Activated CD4-positive, alpha-beta T cell treated with anti-CD3 and anti-CD28 coated beads for 24 hours (primary cell): ENCODE measurements around the gene DESI2.
A peak's percentile ranks its signal among the peaks of the same experiment; 100 is the strongest.

Experiments
- DNase-seq, 2 donors: peaks; one replicate each; pipeline ENCODE4 v3.0.0-alpha.2; 2020; ENCODE audit warnings: low read depth in 2 of 2

Gene DESI2

DNA sequence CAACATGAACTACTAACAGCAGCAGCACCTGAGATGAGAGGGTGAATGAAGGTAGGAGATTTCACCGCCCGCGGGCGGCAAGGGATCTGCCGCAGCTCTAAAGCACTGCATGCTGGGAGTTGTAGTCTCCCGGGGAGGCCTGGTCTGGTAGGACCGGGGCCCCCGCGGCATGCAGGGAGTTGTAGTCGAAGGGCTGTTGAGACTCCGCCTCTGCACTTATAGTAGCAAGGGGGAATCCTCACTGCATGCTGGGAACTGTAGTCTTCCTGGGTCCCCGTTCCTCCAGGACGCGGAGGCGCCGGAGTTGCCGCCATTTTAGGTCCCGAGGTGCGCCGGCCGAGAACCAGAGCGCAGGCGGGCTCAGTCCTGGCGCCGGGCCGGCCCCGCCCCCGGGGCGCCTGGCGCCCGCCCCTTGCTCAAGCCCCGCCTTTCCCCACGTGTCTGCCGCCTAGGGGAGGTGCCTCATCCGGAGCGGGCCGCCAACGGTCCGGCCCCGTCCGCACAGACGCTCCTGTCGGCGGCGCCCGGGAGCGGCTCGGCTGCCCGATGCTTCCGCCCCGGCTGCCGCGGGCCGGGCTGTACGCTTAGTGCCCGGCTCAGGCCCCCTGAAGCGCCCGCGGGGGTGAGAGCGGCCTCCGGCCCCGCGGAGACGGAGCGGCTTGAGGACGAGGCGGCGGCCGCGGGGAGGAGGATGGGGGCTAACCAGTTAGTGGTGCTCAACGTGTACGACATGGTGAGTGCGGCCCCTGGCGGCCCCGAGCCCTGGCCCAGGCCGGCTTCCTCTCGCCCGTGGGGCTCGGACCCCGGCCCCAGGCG is at the start of gene DESI2:
Gene DESI2 (plus strand): TSS at position 504 of the 816 bp plus-strand sequence. CDS start 188 bp downstream, at position 692.
- DNase-seq, result peak; percentile 92 to 94

DNA sequence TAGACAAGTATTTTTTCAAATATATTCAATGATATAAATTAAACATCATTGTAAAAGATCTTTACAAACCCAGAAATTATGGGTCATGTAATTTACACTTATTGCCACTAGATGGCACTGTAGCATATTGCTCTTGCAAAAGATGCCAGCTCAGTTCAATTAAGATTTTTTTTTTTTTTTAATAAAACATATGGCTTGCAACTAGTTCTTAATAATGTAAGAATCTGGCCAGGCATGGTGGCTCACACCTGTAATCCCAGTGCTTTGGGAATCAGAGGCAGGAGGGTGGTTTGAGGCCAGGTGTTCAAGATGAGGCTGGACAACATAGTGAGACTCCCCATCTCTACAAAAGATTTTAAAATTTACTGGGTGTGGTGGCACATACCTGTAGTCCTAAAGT is 49.4 kb upstream of the DESI2 start:
- DNase-seq, result no peak

DNA sequence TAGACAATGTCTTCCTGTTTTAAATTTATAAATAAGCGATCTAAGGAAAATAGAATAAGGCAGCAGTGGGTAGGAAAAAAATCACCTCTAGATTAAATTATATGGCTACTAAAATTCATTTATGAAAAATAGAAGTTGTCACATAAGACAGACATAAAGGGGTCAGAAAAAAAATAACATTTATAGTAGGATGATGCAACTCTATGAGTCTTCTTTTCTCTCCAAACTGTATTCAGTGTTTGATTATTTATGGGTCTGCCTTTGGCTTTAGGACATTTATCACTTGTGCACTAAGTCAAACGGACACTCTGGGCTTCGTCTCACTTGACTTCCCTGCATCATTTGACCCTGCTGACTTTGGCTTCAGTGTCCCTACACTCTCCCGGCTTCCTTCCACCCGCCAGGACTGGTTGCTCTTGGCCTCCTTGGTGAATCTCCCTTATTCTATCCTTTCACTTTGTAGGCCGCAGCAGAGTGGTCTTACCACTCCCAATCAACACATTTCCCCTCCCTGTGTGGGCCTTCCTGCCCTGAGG is 47.0 kb upstream of the DESI2 start:
- no peak for DNase-seq

DNA sequence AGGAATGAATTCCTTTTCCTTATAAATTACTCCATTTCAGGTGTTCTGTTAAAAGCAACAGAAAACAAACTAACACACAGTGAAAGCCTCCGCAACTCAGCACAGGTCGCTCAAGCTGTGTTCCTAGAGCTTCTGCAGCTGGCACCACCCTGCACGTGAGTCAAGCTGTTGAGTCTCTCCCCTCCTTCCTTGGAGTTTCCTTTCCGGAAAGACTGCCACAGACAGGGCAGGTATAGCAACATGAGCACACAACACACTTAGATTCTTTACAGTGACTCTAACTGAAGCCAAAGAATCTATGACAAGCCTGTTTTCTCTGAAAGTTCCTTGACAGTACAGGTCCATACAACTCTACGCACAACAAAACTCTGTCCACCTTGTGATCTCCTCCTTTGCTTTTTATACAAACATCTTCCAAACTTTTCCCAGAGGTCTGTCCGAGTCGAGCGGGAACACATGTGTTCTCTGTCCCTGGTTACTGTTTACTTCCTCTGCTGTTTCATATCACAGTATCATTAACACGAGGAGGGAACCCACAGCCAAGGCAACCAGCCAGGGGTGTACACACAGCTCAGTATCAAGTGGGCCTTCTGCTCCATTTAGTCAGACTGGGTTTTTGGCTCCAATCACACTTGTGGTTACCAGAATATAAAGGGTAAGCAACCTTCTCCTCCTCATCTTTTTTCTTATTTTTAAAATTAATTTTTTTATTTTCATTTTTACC is 38.7 kb upstream of the DESI2 start:
- no peak for DNase-seq

DNA sequence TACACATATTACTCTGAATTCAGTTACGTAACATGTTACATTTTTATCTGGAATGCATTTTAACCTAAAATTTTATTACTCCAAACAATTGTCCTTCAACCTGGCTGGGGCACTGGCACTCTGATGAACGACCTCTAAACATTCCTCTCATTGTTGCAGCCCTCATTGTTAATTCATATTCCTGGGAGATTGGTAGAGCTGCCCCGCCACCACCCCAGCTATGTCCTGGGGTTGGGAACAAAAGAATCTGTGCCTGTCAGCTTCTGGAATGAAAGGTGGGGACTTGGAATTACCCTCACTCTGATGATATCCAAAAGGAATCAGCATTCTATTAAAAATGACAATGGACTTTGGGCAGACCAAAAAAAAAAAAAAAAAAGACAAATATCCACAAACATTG is 38.0 kb upstream of the DESI2 start:
- no peak for DNase-seq

DNA sequence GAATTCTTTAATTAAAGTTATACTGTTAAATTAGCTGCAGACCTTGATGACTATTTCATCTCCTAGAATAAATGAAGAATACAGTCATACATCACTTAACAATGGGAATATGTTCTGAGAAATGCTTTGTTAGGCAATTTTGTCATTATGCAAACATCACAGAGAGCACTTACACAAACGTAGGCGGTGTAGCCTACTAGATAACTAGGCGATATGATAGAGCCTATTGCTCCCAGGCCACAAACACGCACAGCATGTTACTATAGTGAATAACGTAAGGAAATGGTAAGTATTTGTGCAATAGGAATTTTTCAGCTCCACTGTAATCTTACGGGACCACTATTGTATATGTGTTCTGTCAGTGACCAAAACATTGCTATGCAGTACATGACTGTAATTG is 37.6 kb upstream of the DESI2 start:
- DNase-seq, result no peak

DNA sequence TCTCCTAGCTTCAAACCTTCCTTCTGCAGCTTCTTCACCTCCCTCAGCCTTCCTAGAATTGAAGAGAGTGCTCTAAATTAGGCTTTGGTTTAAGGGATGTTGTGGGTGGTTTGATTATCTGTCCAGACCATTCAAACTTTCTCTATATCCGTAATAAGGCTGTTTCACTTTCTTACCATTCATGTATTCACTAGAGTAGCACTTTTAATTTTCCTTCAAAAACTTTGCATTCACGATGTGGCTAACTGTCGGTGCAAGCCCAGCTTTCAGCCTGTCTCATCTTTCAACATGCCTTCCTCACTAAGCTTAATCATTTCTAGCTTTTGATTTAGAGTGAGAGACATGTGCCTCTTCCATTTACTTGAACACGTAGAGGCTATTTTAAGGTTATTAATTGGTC is 26.2 kb upstream of the DESI2 start:
- DNase-seq, result no peak

DNA sequence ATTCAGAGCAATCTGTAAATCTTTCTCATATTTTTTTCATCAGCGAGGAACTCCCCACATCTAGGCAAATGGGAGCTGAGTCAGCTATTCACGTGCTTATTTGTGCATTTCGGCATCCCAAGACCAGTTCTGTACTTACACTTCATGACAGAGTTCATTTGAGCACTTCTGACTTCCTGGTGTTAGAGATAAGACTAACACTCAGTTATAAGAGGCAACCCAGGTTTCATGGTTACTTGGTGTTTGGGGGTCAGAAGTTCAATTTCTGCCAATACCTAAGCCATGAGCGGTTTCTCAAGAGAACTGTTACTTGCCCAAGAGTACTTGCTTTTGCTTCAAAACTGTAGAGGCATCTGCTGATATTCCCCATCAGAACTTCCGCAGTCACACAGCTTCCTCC is 24.1 kb upstream of the DESI2 start:
- no peak for DNase-seq

DNA sequence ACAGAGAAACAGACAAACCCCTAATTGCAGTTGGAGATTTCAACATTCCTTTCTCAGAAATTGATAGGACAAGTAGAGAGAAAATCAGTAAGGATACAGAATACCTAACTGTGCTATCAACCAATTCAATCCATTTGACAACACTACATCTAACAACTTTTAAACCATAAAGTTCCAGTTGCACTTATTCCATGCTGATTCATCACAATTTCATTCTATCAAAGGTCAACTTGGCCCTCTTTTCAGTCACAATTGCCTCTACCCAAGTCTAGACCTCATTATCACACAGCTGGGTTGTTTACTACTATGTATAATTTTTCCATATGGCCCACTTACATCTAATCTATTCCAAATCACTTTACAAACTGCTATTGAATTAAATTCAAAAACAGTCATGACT is 19.8 kb upstream of the DESI2 start:
- DNase-seq, result no peak

DNA sequence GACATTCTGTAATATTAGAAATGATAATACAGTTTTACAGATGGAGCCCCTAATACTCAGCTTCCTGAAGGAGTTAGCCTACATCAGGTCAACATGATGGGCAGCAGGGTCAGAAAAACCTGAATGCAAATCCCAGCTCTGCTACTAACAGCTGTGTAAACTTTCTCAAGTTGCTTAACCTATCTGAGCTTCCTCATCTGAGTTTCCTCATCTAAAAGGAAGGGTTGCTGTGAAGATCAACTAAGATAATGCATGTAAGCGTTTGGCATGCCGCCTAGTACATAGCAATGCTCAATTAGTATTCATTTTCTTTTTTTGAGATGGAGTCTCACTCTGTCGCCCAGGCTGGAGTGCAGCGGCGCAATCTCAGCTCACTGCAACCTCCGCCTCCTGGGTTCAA is 18.4 kb upstream of the DESI2 start:
- no peak for DNase-seq

DNA sequence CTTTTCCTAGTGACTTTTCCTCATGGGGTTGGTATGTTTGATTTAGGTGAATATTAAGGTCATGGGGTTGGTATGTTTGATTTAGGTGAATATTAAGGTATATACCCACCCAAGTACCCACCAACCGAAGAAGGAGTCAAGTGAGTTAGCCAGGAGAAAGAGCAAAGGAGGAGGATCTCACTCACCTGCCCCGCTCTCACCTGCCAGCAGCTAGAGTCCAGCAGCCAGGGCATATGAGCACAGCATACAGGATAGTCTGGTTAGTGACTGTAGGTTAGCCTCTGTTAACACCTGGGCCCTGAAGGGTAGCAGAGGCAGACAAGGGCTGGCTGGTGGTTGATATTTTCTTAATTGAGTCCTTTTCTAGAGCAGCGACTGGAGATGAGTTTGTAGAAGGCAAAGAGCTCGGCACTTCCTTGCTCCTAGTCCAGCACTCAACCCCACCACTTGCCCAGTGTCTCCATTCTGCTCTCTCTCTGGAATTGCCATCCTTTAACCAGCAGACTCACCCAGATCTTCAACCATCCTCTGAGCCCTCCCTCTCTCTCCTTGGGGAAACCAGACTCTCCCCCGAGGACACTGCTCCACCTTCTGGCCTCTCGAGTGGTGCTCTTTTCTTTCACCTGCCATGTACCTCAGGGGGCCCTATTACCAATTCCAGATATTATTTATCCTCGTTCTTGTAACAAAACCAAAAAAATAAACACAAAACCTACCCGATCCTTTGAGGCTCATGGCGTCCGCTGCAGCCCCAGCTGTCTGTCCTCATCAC is 16.3 kb upstream of the DESI2 start:
- no peak for DNase-seq

DNA sequence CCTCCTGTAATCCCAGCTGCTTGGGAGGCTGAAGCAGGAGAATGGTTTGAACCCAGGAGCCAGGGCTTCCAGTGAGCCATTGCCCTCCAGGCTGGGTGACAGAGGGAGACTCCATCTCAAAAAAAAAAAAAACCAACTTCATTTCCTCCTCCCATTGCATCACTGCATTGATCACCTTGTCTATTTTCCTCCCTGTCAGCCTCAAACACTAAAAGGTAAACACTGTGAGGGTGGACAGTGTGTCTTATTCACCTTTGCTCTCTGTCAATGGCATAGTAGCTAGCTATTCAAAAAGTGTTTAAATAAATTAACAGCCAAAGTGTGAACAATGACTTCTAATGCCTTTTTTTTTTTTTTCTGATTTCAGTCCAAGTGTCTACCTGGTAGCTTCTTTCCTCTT is 13.4 kb upstream of the DESI2 start:
- DNase-seq, result no peak

DNA sequence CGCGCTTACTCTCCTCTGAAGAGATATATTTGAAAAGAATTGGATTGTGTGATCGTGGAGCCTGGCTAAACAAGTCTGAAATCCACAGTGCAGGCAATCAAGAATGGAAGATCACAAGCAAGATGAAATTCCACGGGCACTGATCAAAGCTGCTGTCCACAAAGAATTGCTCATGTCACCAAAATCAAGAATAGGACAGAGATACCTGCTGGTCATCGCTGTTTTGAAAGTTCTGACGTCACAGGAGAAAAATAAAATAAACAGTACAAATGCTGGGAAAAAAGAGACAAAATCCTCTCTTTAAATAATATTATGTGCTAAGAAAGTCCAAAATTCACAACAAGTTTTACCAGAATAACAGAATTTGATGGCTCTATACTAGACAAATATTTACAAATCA is 12.0 kb upstream of the DESI2 start:
- no peak for DNase-seq

DNA sequence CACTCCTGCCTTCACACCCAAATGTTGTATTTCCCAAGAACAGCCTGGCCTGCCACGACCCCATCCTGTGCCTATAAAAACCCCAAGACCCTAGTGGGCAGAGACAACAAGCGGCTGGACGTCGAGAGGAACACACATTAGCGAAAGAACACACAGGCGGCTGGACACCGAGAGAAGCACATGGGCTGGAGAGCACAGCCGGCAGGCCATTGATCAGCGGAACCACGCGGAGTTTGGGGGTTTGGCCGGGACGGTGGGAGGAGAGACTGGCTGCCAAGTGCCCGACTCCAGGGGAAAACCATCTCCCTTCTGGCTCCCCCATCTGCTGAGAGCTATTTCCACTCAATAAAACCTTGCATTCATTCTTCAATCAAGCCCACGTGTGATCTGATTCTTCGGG is 10.4 kb upstream of the DESI2 start:
- no peak for DNase-seq

DNA sequence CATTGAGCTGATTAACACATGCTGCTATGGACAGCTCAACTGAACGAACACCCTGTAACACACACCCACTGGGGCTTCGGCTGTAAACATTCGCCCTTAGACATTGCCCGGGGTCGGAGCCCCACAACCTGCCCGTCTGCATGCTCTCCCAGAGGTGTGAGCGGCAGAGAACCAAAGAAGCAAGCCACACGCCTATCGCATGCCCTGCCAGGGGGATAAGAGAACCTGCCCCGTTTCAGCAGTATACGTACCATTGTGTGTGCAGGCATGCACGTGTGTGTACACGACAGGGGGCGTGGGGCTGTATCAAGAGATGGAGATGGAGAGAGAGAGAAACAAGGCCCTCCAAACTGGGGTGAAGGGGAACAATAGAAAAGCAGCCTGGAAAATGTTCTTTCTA is 9.9 kb upstream of the DESI2 start:
- DNase-seq, result no peak

DNA sequence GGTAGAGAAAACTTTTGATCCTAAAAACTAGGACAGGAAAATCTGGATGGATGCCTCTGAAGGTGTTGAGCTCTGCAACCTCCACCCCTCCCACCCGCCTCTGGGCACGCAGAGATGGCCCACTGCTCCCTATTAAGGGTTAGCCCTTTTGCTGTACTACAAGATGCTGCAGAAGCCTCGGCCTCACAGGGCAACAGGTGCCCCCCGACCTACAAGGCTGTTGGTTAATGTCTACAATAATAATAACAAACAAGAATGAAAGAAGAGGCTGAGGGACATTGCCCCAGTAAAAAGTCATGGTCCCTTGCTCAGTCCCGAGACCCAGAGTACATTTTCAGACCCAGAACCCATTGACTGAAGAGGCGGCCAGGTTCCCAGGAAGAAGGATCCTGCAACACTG is 7.5 kb upstream of the DESI2 start:
- no peak for DNase-seq

DNA sequence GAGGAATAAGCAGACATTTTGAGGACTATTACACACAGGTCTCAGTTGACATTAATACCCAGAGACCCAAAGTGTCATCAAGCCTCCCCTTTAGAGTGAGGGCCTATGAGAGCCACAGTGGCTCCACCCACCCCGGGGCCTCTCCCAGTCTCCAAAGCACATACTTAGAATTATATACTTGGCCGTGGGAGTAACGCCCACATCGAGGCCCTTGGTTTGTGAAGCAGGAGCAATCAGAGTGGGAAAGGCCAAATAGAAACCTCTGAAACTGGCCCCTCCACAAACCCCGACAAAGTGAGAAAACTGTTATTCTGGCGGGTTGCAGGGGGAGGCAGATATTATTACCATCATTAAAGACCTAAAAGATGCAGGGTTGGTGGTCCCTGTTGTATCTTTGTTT is 7.0 kb upstream of the DESI2 start:
- DNase-seq, result no peak

DNA sequence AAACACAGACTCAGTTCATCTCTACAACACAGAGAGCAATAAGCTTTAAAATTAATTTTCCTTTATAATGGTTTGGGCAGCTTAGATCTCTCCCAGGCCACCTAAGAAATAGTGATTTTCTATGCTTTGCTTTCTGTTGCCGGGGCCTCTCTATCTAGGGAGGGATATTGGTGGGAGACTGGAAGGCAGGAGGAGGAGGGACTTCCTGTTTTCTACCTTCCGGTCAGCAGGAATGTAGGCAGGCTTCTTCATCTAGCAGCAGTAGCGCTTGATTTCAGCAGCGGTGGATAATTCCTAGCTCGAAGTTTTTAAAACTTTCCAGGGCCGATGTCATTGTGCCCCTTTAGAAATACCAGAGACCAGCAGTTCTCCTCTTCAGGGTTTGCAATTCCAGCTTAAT is 5.1 kb upstream of the DESI2 start:
- no peak for DNase-seq

DNA sequence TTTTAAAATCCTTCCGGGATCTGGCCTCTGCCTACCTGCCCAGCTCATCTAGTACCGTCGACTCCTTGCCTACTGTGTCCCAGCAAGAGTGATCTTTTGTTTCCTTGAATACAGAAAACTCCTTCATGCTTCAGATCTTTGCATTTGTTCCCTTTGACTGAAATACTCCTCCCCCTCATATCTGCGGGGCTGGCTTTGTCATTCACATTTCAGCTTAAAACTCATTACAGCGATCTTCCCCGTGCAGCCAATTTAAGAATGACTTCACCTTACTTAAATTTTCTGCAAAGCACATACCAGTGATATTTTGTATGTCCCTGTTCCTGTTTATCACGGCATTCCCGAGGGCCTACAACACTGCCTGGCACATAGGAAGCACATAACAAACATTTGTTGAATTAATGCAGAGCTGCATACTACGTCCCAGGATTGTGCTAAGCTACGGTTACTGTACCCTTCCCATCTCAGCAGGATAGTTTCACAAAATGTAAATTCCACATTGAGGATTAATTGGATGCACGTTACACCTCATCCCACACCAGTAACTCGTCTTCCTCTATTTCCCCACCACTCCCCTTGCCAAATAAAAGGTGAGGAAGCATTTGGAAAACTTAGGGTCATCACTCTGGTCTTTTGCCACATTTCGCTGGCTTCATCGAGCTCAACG is 837 bp upstream of the DESI2 start:
- no peak for DNase-seq

DNA sequence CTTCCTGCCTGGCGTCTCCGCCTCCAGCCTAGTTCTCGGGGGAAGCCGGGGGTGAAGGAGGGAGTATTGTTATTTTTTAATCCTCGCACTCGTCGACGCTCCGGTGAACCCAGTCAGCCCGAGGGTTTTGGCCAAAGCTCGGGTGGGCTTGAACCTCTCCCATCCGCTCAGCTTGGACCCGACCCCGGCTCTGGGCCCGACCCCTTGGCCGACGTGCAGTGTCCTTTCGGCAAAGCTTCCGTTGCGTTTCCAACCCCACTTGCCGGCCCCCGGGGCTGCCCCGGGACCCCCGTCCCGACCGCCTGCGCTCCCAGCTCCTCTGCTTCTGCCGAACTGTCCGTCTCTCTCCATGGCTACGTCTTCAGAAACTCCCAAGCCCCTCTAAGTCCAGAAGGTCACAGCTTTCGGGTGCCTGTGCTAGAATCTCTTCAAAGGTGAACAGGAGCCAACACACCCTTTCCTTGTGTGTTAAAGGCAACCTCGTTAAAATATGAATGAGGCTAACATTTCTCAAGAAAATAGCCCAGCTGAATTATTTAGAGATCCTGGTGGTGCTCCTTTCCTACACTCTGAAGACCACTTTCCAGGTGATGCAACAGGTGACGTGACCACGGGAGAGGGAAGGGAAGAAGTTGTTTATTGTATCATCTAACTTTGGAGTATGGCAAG is 647 bp downstream of the DESI2 start:
- DNase-seq, result peak in 1 of 2 donors; percentile 2
